ENCODE data around the gene HOXD13. TPM values are rescaled to one million over a fixed set of nuclear protein-coding genes. Genes with fewer than 3 reads are reported as not detected.

HOXD13 gene
- polyA plus RNA-seq, 2 of the 4 experiments (the other 2 are of a cell fraction), result 0.13 to 0.35 TPM

DNA sequence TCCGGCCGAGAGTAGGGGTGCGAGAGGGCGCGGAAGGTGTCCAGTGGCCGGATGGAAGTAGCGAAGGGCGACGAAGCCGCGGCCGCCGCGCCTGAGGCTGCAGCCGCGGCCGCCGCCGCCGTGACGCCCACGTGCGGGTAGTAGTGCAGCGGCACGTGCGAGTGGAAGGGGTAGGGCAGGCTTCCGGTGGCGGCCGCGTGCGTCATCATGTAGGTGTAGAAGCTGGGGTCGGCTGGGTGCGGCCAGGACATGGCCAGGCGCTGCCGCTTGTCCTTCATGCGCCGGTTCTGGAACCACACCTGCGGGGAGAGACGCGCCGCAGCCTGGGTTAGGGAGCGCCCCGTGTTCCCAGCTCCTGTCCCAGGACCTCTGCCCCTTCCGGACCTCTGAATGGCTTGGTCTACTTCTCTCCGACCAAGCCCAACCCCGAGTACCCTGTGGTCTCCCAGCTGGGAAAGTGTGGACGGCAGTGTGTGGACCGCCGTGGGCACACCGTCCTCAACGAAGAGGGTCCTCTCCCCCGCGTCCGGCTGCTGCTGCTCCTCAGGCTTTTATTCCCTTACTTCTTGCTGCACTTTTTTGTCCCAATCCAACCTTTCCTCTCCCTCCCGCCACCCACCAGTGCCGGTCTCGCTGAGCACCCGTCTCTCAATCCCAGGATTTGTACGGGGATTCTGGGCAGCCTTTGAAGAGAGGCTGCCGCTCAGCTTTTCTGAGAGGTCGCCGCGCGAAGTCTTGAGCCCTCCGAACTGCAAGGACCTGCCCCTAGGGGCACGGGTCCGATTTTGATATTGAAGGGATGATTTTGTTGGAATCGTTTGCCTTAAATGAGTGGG lies 11.8 kb upstream of the HOXD13 start:
- TF ChIP-seq EHMT2 (IDR thresholded peaks at IDR 0.05; ENCODE audit: low read depth) (no peak), BHLHE40 (IDR thresholded peaks at IDR 0.05; ENCODE audit: low read depth, low read length) (peak; percentile 61; the same call in 1 of the 2 replicates), MYC (IDR thresholded peaks at IDR 0.05; ENCODE audit: borderline replicate concordance, low read length) (0 out of 2 replicates have a peak, but pooled peaks have one; percentile 20), NFE2L2 (conservative IDR thresholded peaks at IDR 0.05; ENCODE audit: low read length) (no peak)
- TF ChIP-seq, protein P1, sequence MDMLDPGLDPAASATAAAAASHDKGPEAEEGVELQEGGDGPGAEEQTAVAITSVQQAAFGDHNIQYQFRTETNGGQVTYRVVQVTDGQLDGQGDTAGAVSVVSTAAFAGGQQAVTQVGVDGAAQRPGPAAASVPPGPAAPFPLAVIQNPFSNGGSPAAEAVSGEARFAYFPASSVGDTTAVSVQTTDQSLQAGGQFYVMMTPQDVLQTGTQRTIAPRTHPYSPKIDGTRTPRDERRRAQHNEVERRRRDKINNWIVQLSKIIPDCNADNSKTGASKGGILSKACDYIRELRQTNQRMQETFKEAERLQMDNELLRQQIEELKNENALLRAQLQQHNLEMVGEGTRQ (IDR thresholded peaks at IDR 0.05), result 0 out of 2 replicates have a peak, but pooled peaks have one; percentile 4
- TF ChIP-seq, protein P2, sequence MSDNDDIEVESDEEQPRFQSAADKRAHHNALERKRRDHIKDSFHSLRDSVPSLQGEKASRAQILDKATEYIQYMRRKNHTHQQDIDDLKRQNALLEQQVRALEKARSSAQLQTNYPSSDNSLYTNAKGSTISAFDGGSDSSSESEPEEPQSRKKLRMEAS (IDR thresholded peaks at IDR 0.05), result peak; percentile 92
- TF ChIP-seq, protein P3, sequence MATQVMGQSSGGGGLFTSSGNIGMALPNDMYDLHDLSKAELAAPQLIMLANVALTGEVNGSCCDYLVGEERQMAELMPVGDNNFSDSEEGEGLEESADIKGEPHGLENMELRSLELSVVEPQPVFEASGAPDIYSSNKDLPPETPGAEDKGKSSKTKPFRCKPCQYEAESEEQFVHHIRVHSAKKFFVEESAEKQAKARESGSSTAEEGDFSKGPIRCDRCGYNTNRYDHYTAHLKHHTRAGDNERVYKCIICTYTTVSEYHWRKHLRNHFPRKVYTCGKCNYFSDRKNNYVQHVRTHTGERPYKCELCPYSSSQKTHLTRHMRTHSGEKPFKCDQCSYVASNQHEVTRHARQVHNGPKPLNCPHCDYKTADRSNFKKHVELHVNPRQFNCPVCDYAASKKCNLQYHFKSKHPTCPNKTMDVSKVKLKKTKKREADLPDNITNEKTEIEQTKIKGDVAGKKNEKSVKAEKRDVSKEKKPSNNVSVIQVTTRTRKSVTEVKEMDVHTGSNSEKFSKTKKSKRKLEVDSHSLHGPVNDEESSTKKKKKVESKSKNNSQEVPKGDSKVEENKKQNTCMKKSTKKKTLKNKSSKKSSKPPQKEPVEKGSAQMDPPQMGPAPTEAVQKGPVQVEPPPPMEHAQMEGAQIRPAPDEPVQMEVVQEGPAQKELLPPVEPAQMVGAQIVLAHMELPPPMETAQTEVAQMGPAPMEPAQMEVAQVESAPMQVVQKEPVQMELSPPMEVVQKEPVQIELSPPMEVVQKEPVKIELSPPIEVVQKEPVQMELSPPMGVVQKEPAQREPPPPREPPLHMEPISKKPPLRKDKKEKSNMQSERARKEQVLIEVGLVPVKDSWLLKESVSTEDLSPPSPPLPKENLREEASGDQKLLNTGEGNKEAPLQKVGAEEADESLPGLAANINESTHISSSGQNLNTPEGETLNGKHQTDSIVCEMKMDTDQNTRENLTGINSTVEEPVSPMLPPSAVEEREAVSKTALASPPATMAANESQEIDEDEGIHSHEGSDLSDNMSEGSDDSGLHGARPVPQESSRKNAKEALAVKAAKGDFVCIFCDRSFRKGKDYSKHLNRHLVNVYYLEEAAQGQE (IDR thresholded peaks at IDR 0.05), result no peak
- TF ChIP-seq, protein P4, sequence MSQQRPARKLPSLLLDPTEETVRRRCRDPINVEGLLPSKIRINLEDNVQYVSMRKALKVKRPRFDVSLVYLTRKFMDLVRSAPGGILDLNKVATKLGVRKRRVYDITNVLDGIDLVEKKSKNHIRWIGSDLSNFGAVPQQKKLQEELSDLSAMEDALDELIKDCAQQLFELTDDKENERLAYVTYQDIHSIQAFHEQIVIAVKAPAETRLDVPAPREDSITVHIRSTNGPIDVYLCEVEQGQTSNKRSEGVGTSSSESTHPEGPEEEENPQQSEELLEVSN (IDR thresholded peaks at IDR 0.05; ENCODE audit: borderline replicate concordance, low read depth), result peak; percentile 86
- no peak for FAIRE-seq
- Histone ChIP-seq H3K9me3 (peaks cover 10% of the 10 kb centered on the region), H3K4me2 (peak overlapping the region; percentile 97), H3K4me1 (peaks cover 9% of the 10 kb centered on the region; the same call in 2 of the 3 replicates), H3K27ac (peak overlapping the region; percentile 64 to 80; a peak in 5 of 6 replicates), H3K4me3 (peak overlapping the region; percentile 49)
- POLR2A ChIA-PET, result interaction anchor here (0.6 kb wide), 1 partner anchor 66 kb away, joined by 4 read pairs; no protein-coding TSS in a partner anchor
- ATAC-seq, result peak in 1 of 2 experiments; percentile 20; a peak in 3 of 6 replicates
- DNase-seq (ENCODE audit: low read depth in 1 of 2, low spot score in 1 of 2), result peak in 1 of 2 experiments; percentile 47
- CTCF ChIA-PET, result interaction anchor here (0.6 to 5.5 kb wide), 22 partner anchors 8 to 1179 kb away, joined by 3 to 57 read pairs (median 6); no protein-coding TSS in a partner anchor
- WGBS (ENCODE audit: missing lambda C conversion rate), result 67% methylated on average over 53 of the region's 68 CpGs

DNA sequence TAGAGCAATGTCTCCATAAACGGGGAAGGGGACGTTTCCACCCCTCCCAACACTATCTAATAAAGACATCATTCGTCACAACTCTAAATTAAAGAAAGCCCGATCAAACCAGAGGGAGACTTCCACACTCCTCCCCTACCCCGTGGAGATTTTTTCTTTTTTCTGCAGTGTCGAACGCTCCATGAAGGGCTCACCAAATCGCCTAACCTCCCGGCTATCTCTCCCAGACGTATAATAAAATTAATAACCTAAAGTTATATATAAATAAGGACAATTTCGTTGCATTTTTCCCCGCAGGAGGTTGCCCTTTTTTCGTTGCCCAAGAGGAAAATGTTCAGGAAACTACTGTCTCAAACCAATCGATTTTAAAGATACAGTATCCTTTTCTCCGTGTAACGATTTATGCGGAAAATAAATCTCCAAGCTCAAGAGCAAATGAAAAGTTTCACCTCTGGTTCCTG lies 11.1 kb upstream of the HOXD13 start:
- ATAC-seq (no peak), FAIRE-seq (no peak), DNase-seq (ENCODE audit: low read depth in 1 of 2, low spot score in 1 of 2) (no peak)
- peaks cover 10% of the 10 kb centered on the region for H3K9me3 ChIP-seq
- CTCF ChIA-PET, result interaction anchor here (0.6 to 5.5 kb wide), 11 partner anchors 7 to 824 kb away, joined by 3 to 57 read pairs (median 8); no protein-coding TSS in a partner anchor
- no peak for TF ChIP-seq TP53 (CRISPR knock-in tag; IDR thresholded peaks at IDR 0.05)
- TF ChIP-seq NR3C1 (IDR thresholded peaks at IDR 0.05), result no peak
- no peak for TF ChIP-seq GATA3 (IDR thresholded peaks at IDR 0.05; ENCODE audit: borderline replicate concordance)
- TF ChIP-seq RAD21 (conservative IDR thresholded peaks at IDR 0.05 in 1 of 2, IDR thresholded peaks at IDR 0.05 in 1 of 2), result no peak
- no peak for TF ChIP-seq POLR2AphosphoS2 (conservative IDR thresholded peaks at IDR 0.05; ENCODE audit: low read length)
- TF ChIP-seq RNF2 (IDR thresholded peaks at IDR 0.05; ENCODE audit: borderline replicate concordance, low read depth), result no peak
- TF ChIP-seq CBX8 (IDR thresholded peaks at IDR 0.05), result no peak
- no peak for TF ChIP-seq HOXA7 (CRISPR knock-in tag; IDR thresholded peaks at IDR 0.05)
- TF ChIP-seq EHMT2 (IDR thresholded peaks at IDR 0.05; ENCODE audit: low read depth), result no peak
- TF ChIP-seq CHD2 (IDR thresholded peaks at IDR 0.05; ENCODE audit: low read length, partially characterized antibody), result no peak
- TF ChIP-seq PHF8 (IDR thresholded peaks at IDR 0.05; ENCODE audit: borderline replicate concordance, low read depth), result no peak
- WGBS (ENCODE audit: missing lambda C conversion rate), result 61% methylated on average over 17 of the region's 17 CpGs
- H3K4me1 ChIP-seq, result peaks cover 13% of the 10 kb centered on the region; the same call in 2 of the 3 replicates
- H3K4me2 ChIP-seq, result no peak overlapping the region
- POLR2A ChIA-PET, result no interaction called here
- H3K4me3 ChIP-seq, result no peak overlapping the region
- H3K27ac ChIP-seq, result no peak overlapping the region

Measured in A549 (cell line).